Neuron (in vitro differentiated cells): ENCODE data around the gene QRFP.

Experiments used
- H2AFZ ChIP-seq: one replicate; pipeline ENCODE4 v1.6.1; 2013; ENCODE audit warnings: low read depth, mild to moderate bottlenecking, inconsistent platforms, low read length, moderate library complexity
- H3K27me3 ChIP-seq: one replicate; pipeline ENCODE4 v1.6.1; 2013; ENCODE audit warnings: low read length; ENCODE audit not compliant: insufficient read depth
- H3K36me3 ChIP-seq: one replicate; pipeline ENCODE4 v1.6.1; 2013; ENCODE audit warnings: low read length; ENCODE audit not compliant: insufficient read depth
- H3K4me1 ChIP-seq: one replicate; pipeline ENCODE4 v1.6.1; 2013; ENCODE audit warnings: low read length; ENCODE audit not compliant: insufficient read depth
- H3K4me3 ChIP-seq: 2 replicates; pipeline ENCODE4 v1.5.1; 2013; ENCODE audit warnings: mild to moderate bottlenecking, low read length, moderate library complexity
- H3K9me3 ChIP-seq: one replicate; pipeline ENCODE4 v1.6.1; 2013; ENCODE audit warnings: low read length

The QRFP gene

GRCh38 chr9:130929571-130930038 is 33.0 kb upstream of the QRFP start:
- Histone ChIP-seq H3K4me1 (peaks cover 2% of the 10 kb centered on the region), H3K4me3 (no peak overlapping the region), H3K9me3 (no peaks in the 10 kb centered on the region), H3K27me3 (peaks cover 62% of the 10 kb centered on the region), H2AFZ (no peak overlapping the region), H3K36me3 (no peaks in the 10 kb centered on the region)

- Histone ChIP-seq H3K9me3 (no peaks in the 10 kb centered on the region), H3K36me3 (no peaks in the 10 kb centered on the region), H3K4me1 (peaks cover 2% of the 10 kb centered on the region), H3K4me3 (no peak overlapping the region), H3K27me3 (peaks cover 65% of the 10 kb centered on the region), H2AFZ (no peak overlapping the region)
Measured at GRCh38 chr9:130927995-130928900, 31.6 kb upstream of the QRFP start.

- H3K36me3 ChIP-seq: no peaks in the 10 kb centered on the region
- H3K27me3 ChIP-seq: peaks cover 69% of the 10 kb centered on the region
Measured at GRCh38 chr9:130927338-130927737, 30.7 kb upstream of the QRFP start.

GRCh38 chr9:130925050-130925678 is 28.6 kb upstream of the QRFP start:
- Histone ChIP-seq H3K27me3 (peaks cover 75% of the 10 kb centered on the region), H2AFZ (no peak overlapping the region), H3K4me1 (peaks cover 17% of the 10 kb centered on the region), H3K9me3 (no peaks in the 10 kb centered on the region), H3K4me3 (no peak overlapping the region), H3K36me3 (no peaks in the 10 kb centered on the region)

More at GRCh38 chr9:130927338-130927737, 30.7 kb upstream of the QRFP start:
- Histone ChIP-seq H3K4me3 (no peak overlapping the region), H3K4me1 (peaks cover 2% of the 10 kb centered on the region), H3K9me3 (no peaks in the 10 kb centered on the region), H2AFZ (no peak overlapping the region)

GRCh38 chr9:130924448-130924788 is 27.8 kb upstream of the QRFP start:
- no peak overlapping the region for H3K4me3 ChIP-seq
- H3K36me3 ChIP-seq: no peaks in the 10 kb centered on the region
- peaks cover 71% of the 10 kb centered on the region for H3K27me3 ChIP-seq
- peaks cover 17% of the 10 kb centered on the region for H3K4me1 ChIP-seq
- no peak overlapping the region for H2AFZ ChIP-seq
- no peaks in the 10 kb centered on the region for H3K9me3 ChIP-seq

- peaks cover 17% of the 10 kb centered on the region for H3K4me1 ChIP-seq
- H2AFZ ChIP-seq: no peak overlapping the region
- no peak overlapping the region for H3K4me3 ChIP-seq
- no peaks in the 10 kb centered on the region for H3K9me3 ChIP-seq
- H3K27me3 ChIP-seq: peaks cover 76% of the 10 kb centered on the region
- H3K36me3 ChIP-seq: no peaks in the 10 kb centered on the region
Measured at GRCh38 chr9:130923611-130924447, 27.2 kb upstream of the QRFP start.

- Histone ChIP-seq H3K27me3 (peaks cover 76% of the 10 kb centered on the region), H3K9me3 (no peaks in the 10 kb centered on the region), H2AFZ (no peak overlapping the region), H3K36me3 (no peaks in the 10 kb centered on the region), H3K4me3 (no peak overlapping the region), H3K4me1 (peaks cover 17% of the 10 kb centered on the region)
Measured at GRCh38 chr9:130922893-130923610, 26.4 kb upstream of the QRFP start.

GRCh38 chr9:130921989-130922892 is 25.6 kb upstream of the QRFP start:
- H3K9me3 ChIP-seq: no peaks in the 10 kb centered on the region
- H2AFZ ChIP-seq: no peak overlapping the region
- H3K4me3 ChIP-seq: no peak overlapping the region
- peaks cover 15% of the 10 kb centered on the region for H3K4me1 ChIP-seq
- no peaks in the 10 kb centered on the region for H3K36me3 ChIP-seq
- peaks cover 80% of the 10 kb centered on the region for H3K27me3 ChIP-seq

GRCh38 chr9:130921300-130921988 is 24.8 kb upstream of the QRFP start:
- Histone ChIP-seq H3K27me3 (peaks cover 84% of the 10 kb centered on the region), H3K4me3 (no peak overlapping the region), H3K4me1 (peaks cover 15% of the 10 kb centered on the region), H3K36me3 (no peaks in the 10 kb centered on the region), H3K9me3 (no peaks in the 10 kb centered on the region), H2AFZ (no peak overlapping the region)

GRCh38 chr9:130920762-130921299 is 24.2 kb upstream of the QRFP start:
- H2AFZ ChIP-seq: no peak overlapping the region
- H3K36me3 ChIP-seq: no peaks in the 10 kb centered on the region
- peaks cover 83% of the 10 kb centered on the region for H3K27me3 ChIP-seq
- H3K9me3 ChIP-seq: no peaks in the 10 kb centered on the region
- no peak overlapping the region for H3K4me3 ChIP-seq
- H3K4me1 ChIP-seq: peaks cover 15% of the 10 kb centered on the region

GRCh38 chr9:130920233-130920632 is 23.6 kb upstream of the QRFP start:
- Histone ChIP-seq H3K9me3 (no peaks in the 10 kb centered on the region), H3K36me3 (no peaks in the 10 kb centered on the region), H3K4me1 (peaks cover 15% of the 10 kb centered on the region), H3K4me3 (no peak overlapping the region), H3K27me3 (peaks cover 82% of the 10 kb centered on the region), H2AFZ (no peak overlapping the region)
